WTC11 (cell line): ENCODE measurements around the gene CPNE4. TPM values are rescaled to one million over a fixed set of nuclear protein-coding genes. Genes with fewer than 3 reads are reported as not detected.

Source experiments
- ATAC-seq: fragments of 200-7000 bp; cut with Tn5 transposase; 2 replicates; pipeline ENCODE4 v1.10.0; 2021; ENCODE audit warnings: mild to moderate bottlenecking, moderate library complexity
- CTCF ChIA-PET: fragments of 300-600 bp; sonication (Branson Sonifier 250); formaldehyde crosslinking; loops from one replicate; lab custom pipeline; 2021; ENCODE audit warnings: antibody characterized with exemption; lab: Charles Lee
- POLR2A ChIA-PET: fragments of 350-600 bp; sonication (Branson Sonifier 250); formaldehyde crosslinking; loops from one replicate; lab custom pipeline; 2021; ENCODE audit warnings: antibody characterized with exemption; lab: Charles Lee
- DNase-seq: peaks from one replicate; pipeline ENCODE4 v3.0.0; 2021; ENCODE audit warnings: low spot score
- H3K27ac Mint-ChIP-seq: 2 replicates; pipeline ENCODE4 v1.8.0; 2021; ENCODE audit warnings: mixed read lengths
- H3K27me3 Mint-ChIP-seq: 2 replicates; pipeline ENCODE4 v1.8.0; 2021; ENCODE audit warnings: low read depth, mild to moderate bottlenecking, moderate library complexity, mixed read lengths
- H3K36me3 Mint-ChIP-seq: 2 replicates; pipeline ENCODE4 v1.8.0; 2021; ENCODE audit warnings: mixed read lengths
- H3K4me1 Mint-ChIP-seq: 2 replicates; pipeline ENCODE4 v1.8.0; 2022; ENCODE audit warnings: mixed read lengths
- H3K4me3 Mint-ChIP-seq: 2 replicates; pipeline ENCODE4 v1.8.0; 2021; ENCODE audit warnings: mild to moderate bottlenecking, moderate library complexity, mixed read lengths
- H3K9me3 Mint-ChIP-seq: 2 replicates; pipeline ENCODE4 v1.8.0; 2021; ENCODE audit warnings: mixed read lengths
- ATF1 ChIP-seq: sonication (generic); formaldehyde crosslinking; IDR thresholded peaks from 2 replicates; pipeline ENCODE4 v1.8.1; 2023; ENCODE audit warnings: mild to moderate bottlenecking, moderate library complexity, missing genetic modification reagents
- CREB1 ChIP-seq: sonication (generic); formaldehyde crosslinking; IDR thresholded peaks from 2 replicates; pipeline ENCODE4 v1.8.0; 2023; ENCODE audit warnings: mild to moderate bottlenecking, missing genetic modification reagents
- ESRRA ChIP-seq: sonication (generic); formaldehyde crosslinking; IDR thresholded peaks from 2 replicates; pipeline ENCODE4 v1.8.1; 2022; ENCODE audit warnings: mild to moderate bottlenecking, missing genetic modification reagents, borderline replicate concordance
- FOXJ3 ChIP-seq: sonication (generic); formaldehyde crosslinking; IDR thresholded peaks from 2 replicates; pipeline ENCODE4 v1.9.0; 2021; ENCODE audit warnings: missing genetic modification reagents, mild to moderate bottlenecking, borderline replicate concordance
- FOXK1 ChIP-seq: sonication (generic); formaldehyde crosslinking; IDR thresholded peaks from 2 replicates; pipeline ENCODE4 v1.8.0; 2022; ENCODE audit warnings: mild to moderate bottlenecking, moderate library complexity, missing genetic modification reagents
- FOXP1 ChIP-seq: sonication (generic); formaldehyde crosslinking; IDR thresholded peaks from 2 replicates; pipeline ENCODE4 v1.8.0; 2022; ENCODE audit warnings: missing genetic modification reagents, mild to moderate bottlenecking, moderate library complexity, borderline replicate concordance
- GTF2I ChIP-seq: fragments of 250-450 bp; sonication (Bioruptor Pico); conservative IDR thresholded peaks from 2 replicates; pipeline ENCODE4 v1.4.0; 2021; ENCODE audit warnings: mild to moderate bottlenecking
- NR1H2 ChIP-seq: sonication (generic); formaldehyde crosslinking; IDR thresholded peaks from 2 replicates; pipeline ENCODE4 v1.9.0; 2021; ENCODE audit warnings: mild to moderate bottlenecking, moderate library complexity, missing genetic modification reagents
- OVOL2 ChIP-seq: fragments of 250-450 bp; sonication (Bioruptor Pico); IDR thresholded peaks from 2 replicates; pipeline ENCODE4 v1.9.0; 2021; ENCODE audit warnings: mild to moderate bottlenecking, borderline replicate concordance
- RORB ChIP-seq: fragments of 250-450 bp; sonication (Bioruptor Pico); IDR thresholded peaks from 2 replicates; pipeline ENCODE4 v1.9.0; 2021; ENCODE audit warnings: mild to moderate bottlenecking
- TCF7 ChIP-seq: sonication (generic); formaldehyde crosslinking; IDR thresholded peaks from 2 replicates; pipeline ENCODE4 v1.8.0; 2022; ENCODE audit warnings: mild to moderate bottlenecking, low read depth, missing genetic modification reagents, moderate library complexity
- ZBTB21 ChIP-seq: sonication (generic); formaldehyde crosslinking; IDR thresholded peaks from 2 replicates; pipeline ENCODE4 v1.8.1; 2023; ENCODE audit warnings: mild to moderate bottlenecking, missing genetic modification reagents, borderline replicate concordance
- ZNF219 ChIP-seq: sonication (generic); formaldehyde crosslinking; IDR thresholded peaks from 2 replicates; pipeline ENCODE4 v1.8.0; 2023; ENCODE audit warnings: missing genetic modification reagents, mild to moderate bottlenecking, borderline replicate concordance
- ZNF396 ChIP-seq: fragments of 250-450 bp; sonication (Bioruptor Pico); IDR thresholded peaks from 2 replicates; pipeline ENCODE4 v1.8.0; 2021; ENCODE audit warnings: mild to moderate bottlenecking, moderate library complexity, borderline replicate concordance
- ZNF416 ChIP-seq: fragments of 250-450 bp; sonication (Bioruptor Pico); IDR thresholded peaks from 2 replicates; pipeline ENCODE4 v1.9.0; 2021; ENCODE audit warnings: mild to moderate bottlenecking, inconsistent platforms
- total RNA-seq: library from RNA; stranded (reverse); gene quantifications from 3 replicates; pipeline ENCODE4 v1.2.3, GENCODE V29; 2021
- TF ChIP-seq, protein P1 (sequence below): sonication (generic); formaldehyde crosslinking; IDR thresholded peaks from 2 replicates; pipeline ENCODE4 v1.8.0; 2023; ENCODE audit warnings: mild to moderate bottlenecking, missing genetic modification reagents
- TF ChIP-seq, protein P2 (sequence below): fragments of 200-600 bp; IDR thresholded peaks from 2 replicates; pipeline ENCODE4 v1.8.0; 2022; ENCODE audit warnings: antibody characterized with exemption
- TF ChIP-seq, protein P3 (sequence below): sonication (generic); formaldehyde crosslinking; IDR thresholded peaks from 2 replicates; pipeline ENCODE4 v1.8.1; 2022; ENCODE audit warnings: missing genetic modification reagents, borderline replicate concordance
- TF ChIP-seq, protein P4 (sequence below): sonication (generic); formaldehyde crosslinking; IDR thresholded peaks from 2 replicates; pipeline ENCODE4 v1.8.1; 2022; ENCODE audit warnings: mild to moderate bottlenecking, moderate library complexity, missing genetic modification reagents
- TF ChIP-seq, protein P5 (sequence below): fragments of 250-450 bp; sonication (Bioruptor Pico); IDR thresholded peaks from 2 replicates; pipeline ENCODE4 v2.1.2; 2022; ENCODE audit warnings: mild to moderate bottlenecking, moderate library complexity
- TF ChIP-seq, protein P6 (sequence below): sonication (generic); formaldehyde crosslinking; IDR thresholded peaks from 2 replicates; pipeline ENCODE4 v1.8.0; 2022; ENCODE audit warnings: mild to moderate bottlenecking, missing genetic modification reagents
- TF ChIP-seq, protein P7 (sequence below): fragments of 250-450 bp; sonication (Bioruptor Pico); IDR thresholded peaks from 2 replicates; pipeline ENCODE4 v1.9.0; 2021; ENCODE audit warnings: mild to moderate bottlenecking

The CPNE4 gene
- total RNA-seq, 1 experiment from 2014 or later: 2.4 TPM

DNA sequence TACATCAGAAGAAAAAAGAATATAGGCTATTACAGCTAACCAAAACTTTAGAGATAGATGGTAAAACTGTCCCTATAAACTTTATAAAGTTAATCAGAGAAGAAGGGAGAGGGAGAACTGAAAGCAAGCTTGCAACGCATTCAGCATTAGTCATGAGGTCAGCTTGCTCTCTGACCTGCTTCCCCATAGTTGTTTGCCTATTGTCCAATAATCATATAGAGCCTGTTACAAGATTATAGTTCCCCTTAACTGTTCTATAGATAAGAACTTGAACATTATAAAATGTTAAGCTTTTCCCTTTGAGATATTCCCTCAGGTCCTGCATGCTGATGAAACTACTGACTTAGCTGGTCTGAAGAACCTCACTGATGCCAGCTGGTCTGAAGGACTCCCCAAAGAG, 74.5 kb downstream of the CPNE4 start:
- POLR2A ChIA-PET: no interaction called here
- H3K36me3 Mint-ChIP-seq: peaks cover 2% of the 10 kb centered on the region; the same call in 1 of the 2 replicates
- no peak for ATAC-seq
- TF ChIP-seq, protein P1, sequence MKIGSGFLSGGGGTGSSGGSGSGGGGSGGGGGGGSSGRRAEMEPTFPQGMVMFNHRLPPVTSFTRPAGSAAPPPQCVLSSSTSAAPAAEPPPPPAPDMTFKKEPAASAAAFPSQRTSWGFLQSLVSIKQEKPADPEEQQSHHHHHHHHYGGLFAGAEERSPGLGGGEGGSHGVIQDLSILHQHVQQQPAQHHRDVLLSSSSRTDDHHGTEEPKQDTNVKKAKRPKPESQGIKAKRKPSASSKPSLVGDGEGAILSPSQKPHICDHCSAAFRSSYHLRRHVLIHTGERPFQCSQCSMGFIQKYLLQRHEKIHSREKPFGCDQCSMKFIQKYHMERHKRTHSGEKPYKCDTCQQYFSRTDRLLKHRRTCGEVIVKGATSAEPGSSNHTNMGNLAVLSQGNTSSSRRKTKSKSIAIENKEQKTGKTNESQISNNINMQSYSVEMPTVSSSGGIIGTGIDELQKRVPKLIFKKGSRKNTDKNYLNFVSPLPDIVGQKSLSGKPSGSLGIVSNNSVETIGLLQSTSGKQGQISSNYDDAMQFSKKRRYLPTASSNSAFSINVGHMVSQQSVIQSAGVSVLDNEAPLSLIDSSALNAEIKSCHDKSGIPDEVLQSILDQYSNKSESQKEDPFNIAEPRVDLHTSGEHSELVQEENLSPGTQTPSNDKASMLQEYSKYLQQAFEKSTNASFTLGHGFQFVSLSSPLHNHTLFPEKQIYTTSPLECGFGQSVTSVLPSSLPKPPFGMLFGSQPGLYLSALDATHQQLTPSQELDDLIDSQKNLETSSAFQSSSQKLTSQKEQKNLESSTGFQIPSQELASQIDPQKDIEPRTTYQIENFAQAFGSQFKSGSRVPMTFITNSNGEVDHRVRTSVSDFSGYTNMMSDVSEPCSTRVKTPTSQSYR (CRISPR knock-in tag): no peak
- TF ChIP-seq, protein P2, sequence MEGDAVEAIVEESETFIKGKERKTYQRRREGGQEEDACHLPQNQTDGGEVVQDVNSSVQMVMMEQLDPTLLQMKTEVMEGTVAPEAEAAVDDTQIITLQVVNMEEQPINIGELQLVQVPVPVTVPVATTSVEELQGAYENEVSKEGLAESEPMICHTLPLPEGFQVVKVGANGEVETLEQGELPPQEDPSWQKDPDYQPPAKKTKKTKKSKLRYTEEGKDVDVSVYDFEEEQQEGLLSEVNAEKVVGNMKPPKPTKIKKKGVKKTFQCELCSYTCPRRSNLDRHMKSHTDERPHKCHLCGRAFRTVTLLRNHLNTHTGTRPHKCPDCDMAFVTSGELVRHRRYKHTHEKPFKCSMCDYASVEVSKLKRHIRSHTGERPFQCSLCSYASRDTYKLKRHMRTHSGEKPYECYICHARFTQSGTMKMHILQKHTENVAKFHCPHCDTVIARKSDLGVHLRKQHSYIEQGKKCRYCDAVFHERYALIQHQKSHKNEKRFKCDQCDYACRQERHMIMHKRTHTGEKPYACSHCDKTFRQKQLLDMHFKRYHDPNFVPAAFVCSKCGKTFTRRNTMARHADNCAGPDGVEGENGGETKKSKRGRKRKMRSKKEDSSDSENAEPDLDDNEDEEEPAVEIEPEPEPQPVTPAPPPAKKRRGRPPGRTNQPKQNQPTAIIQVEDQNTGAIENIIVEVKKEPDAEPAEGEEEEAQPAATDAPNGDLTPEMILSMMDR: no peak
- TF ChIP-seq ZBTB21 (CRISPR knock-in tag) (no peak), FOXP1 (no peak), ZNF416 (CRISPR knock-in tag) (no peak)
- TF ChIP-seq, protein P3, sequence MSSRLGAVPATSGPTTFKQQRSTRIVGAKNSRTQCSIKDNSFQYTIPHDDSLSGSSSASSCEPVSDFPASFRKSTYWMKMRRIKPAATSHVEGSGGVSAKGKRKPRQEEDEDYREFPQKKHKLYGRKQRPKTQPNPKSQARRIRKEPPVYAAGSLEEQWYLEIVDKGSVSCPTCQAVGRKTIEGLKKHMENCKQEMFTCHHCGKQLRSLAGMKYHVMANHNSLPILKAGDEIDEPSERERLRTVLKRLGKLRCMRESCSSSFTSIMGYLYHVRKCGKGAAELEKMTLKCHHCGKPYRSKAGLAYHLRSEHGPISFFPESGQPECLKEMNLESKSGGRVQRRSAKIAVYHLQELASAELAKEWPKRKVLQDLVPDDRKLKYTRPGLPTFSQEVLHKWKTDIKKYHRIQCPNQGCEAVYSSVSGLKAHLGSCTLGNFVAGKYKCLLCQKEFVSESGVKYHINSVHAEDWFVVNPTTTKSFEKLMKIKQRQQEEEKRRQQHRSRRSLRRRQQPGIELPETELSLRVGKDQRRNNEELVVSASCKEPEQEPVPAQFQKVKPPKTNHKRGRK (CRISPR knock-in tag): no peak
- H3K4me1 Mint-ChIP-seq: peaks cover 32% of the 10 kb centered on the region
- CTCF ChIA-PET: interaction anchor here (0.5 to 1.0 kb wide), 2 partner anchors 69 to 980 kb away, joined by 3 read pairs; no protein-coding TSS in a partner anchor
- no peak overlapping the region for H3K27ac Mint-ChIP-seq
- peaks cover 7% of the 10 kb centered on the region for H3K9me3 Mint-ChIP-seq
- DNase-seq: no peak
- H3K4me3 Mint-ChIP-seq: no peak overlapping the region
- no peaks in the 10 kb centered on the region; the same call in 1 of the 2 replicates for H3K27me3 Mint-ChIP-seq

DNA sequence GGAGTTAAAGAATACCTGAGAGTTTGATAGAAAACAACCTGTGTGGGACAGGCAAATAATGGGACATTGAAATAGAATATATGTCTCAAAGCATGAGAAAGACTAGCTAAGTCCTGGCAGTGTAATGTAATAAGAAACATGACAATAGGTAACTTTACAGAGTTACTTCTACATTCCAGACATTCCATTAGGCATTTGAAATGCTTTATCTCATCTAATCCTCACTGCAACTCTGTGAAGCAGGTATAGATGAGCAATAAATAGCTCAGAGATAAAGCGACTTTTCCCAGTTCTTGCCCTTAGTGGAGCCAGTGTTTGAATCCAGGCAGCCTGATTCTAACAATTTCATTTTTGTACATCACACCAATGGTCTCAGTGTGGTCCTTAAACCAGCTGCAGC, 76.8 kb downstream of the CPNE4 start:
- POLR2A ChIA-PET: interaction anchor here (0.7 kb wide), 1 partner anchor 1424 kb away, joined by 4 read pairs; no protein-coding TSS in a partner anchor
- H3K4me1 Mint-ChIP-seq: peaks cover 21% of the 10 kb centered on the region
- peak overlapping the region; percentile 53 for H3K27ac Mint-ChIP-seq
- H3K36me3 Mint-ChIP-seq: peaks cover 8% of the 10 kb centered on the region; the same call in 1 of the 2 replicates
- no peak overlapping the region for H3K4me3 Mint-ChIP-seq
- CTCF ChIA-PET: interaction anchor here (0.8 to 2.0 kb wide), 3 partner anchors 66 to 162 kb away, joined by 5 to 10 read pairs (median 6); partner anchors contain the start of gene CPNE4
- H3K9me3 Mint-ChIP-seq: peaks cover 19% of the 10 kb centered on the region
- DNase-seq: no peak
- peak; percentile 88 for ATAC-seq
- H3K27me3 Mint-ChIP-seq: no peaks in the 10 kb centered on the region; the same call in 1 of the 2 replicates
- TF ChIP-seq CREB1 (CRISPR knock-in tag) (no peak), GTF2I (CRISPR knock-in tag) (no peak), ZNF416 (CRISPR knock-in tag) (no peak), ATF1 (CRISPR knock-in tag) (no peak), NR1H2 (CRISPR knock-in tag) (no peak), ZNF219 (no peak), ZNF396 (CRISPR knock-in tag) (no peak), ESRRA (no peak), OVOL2 (CRISPR knock-in tag) (no peak), TCF7 (no peak), FOXK1 (no peak), RORB (CRISPR knock-in tag) (no peak), FOXJ3 (CRISPR knock-in tag) (no peak)
- TF ChIP-seq, protein P4, sequence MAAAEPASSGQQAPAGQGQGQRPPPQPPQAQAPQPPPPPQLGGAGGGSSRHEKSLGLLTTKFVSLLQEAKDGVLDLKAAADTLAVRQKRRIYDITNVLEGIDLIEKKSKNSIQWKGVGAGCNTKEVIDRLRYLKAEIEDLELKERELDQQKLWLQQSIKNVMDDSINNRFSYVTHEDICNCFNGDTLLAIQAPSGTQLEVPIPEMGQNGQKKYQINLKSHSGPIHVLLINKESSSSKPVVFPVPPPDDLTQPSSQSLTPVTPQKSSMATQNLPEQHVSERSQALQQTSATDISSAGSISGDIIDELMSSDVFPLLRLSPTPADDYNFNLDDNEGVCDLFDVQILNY (CRISPR knock-in tag): no peak
- TF ChIP-seq, protein P5, sequence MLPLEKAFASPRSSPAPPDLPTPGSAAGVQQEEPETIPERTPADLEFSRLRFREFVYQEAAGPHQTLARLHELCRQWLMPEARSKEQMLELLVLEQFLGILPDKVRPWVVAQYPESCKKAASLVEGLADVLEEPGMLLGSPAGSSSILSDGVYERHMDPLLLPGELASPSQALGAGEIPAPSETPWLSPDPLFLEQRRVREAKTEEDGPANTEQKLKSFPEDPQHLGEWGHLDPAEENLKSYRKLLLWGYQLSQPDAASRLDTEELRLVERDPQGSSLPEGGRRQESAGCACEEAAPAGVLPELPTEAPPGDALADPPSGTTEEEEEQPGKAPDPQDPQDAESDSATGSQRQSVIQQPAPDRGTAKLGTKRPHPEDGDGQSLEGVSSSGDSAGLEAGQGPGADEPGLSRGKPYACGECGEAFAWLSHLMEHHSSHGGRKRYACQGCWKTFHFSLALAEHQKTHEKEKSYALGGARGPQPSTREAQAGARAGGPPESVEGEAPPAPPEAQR (CRISPR knock-in tag): no peak
- TF ChIP-seq, protein P6, sequence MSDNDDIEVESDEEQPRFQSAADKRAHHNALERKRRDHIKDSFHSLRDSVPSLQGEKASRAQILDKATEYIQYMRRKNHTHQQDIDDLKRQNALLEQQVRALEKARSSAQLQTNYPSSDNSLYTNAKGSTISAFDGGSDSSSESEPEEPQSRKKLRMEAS (CRISPR knock-in tag): no peak
- TF ChIP-seq, protein P7, sequence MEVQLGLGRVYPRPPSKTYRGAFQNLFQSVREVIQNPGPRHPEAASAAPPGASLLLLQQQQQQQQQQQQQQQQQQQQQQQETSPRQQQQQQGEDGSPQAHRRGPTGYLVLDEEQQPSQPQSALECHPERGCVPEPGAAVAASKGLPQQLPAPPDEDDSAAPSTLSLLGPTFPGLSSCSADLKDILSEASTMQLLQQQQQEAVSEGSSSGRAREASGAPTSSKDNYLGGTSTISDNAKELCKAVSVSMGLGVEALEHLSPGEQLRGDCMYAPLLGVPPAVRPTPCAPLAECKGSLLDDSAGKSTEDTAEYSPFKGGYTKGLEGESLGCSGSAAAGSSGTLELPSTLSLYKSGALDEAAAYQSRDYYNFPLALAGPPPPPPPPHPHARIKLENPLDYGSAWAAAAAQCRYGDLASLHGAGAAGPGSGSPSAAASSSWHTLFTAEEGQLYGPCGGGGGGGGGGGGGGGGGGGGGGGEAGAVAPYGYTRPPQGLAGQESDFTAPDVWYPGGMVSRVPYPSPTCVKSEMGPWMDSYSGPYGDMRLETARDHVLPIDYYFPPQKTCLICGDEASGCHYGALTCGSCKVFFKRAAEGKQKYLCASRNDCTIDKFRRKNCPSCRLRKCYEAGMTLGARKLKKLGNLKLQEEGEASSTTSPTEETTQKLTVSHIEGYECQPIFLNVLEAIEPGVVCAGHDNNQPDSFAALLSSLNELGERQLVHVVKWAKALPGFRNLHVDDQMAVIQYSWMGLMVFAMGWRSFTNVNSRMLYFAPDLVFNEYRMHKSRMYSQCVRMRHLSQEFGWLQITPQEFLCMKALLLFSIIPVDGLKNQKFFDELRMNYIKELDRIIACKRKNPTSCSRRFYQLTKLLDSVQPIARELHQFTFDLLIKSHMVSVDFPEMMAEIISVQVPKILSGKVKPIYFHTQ (CRISPR knock-in tag): no peak
